Neural cell (in vitro differentiated cells): Measurements from ENCODE around the gene MUC2.

Experiments
- EP300 ChIP-seq: fragments of 450-650 bp; conservative IDR thresholded peaks from 2 replicates; pipeline ENCODE4 v1.6.1; 2014; ENCODE audit warnings: antibody characterized with exemption, mild to moderate bottlenecking, moderate library complexity; ENCODE audit not compliant: poor library complexity, severe bottlenecking
- EZH2 ChIP-seq: fragments of 200-600, 300-800 bp; shearing (Covaris generic), sonication (generic); IDR thresholded peaks from 2 replicates; pipeline ENCODE4 v1.6.1; 2014; ENCODE audit warnings: antibody characterized with exemption, low read length, borderline replicate concordance, mild to moderate bottlenecking; ENCODE audit not compliant: insufficient read depth, poor library complexity, severe bottlenecking
- MXI1 ChIP-seq: fragments of 450-650 bp; conservative IDR thresholded peaks from 2 replicates; pipeline ENCODE4 v1.6.1; 2014; ENCODE audit warnings: antibody characterized with exemption, mild to moderate bottlenecking; ENCODE audit not compliant: poor library complexity, severe bottlenecking
- POLR2AphosphoS5 ChIP-seq: IDR thresholded peaks from 2 replicates; pipeline ENCODE4 v1.6.1; 2012
- RAD21 ChIP-seq: fragments of 450-650 bp; conservative IDR thresholded peaks from 2 replicates; pipeline ENCODE4 v1.6.1; 2014; ENCODE audit warnings: antibody characterized with exemption, mild to moderate bottlenecking, moderate library complexity
- SMC3 ChIP-seq: fragments of 450-650 bp; conservative IDR thresholded peaks from 2 replicates; pipeline ENCODE4 v1.6.1; 2014; ENCODE audit warnings: antibody characterized with exemption, mild to moderate bottlenecking, moderate library complexity; ENCODE audit not compliant: poor library complexity
- TAF1 ChIP-seq: IDR thresholded peaks from 2 replicates; pipeline ENCODE4 v1.6.1; 2012; ENCODE audit warnings: low read depth
- TF ChIP-seq, protein P1 (sequence below): fragments of 450-650 bp; IDR thresholded peaks from 2 replicates; pipeline ENCODE4 v1.5.1; 2014; ENCODE audit warnings: antibody characterized with exemption, mild to moderate bottlenecking, moderate library complexity; ENCODE audit not compliant: poor library complexity, severe bottlenecking

DNA sequence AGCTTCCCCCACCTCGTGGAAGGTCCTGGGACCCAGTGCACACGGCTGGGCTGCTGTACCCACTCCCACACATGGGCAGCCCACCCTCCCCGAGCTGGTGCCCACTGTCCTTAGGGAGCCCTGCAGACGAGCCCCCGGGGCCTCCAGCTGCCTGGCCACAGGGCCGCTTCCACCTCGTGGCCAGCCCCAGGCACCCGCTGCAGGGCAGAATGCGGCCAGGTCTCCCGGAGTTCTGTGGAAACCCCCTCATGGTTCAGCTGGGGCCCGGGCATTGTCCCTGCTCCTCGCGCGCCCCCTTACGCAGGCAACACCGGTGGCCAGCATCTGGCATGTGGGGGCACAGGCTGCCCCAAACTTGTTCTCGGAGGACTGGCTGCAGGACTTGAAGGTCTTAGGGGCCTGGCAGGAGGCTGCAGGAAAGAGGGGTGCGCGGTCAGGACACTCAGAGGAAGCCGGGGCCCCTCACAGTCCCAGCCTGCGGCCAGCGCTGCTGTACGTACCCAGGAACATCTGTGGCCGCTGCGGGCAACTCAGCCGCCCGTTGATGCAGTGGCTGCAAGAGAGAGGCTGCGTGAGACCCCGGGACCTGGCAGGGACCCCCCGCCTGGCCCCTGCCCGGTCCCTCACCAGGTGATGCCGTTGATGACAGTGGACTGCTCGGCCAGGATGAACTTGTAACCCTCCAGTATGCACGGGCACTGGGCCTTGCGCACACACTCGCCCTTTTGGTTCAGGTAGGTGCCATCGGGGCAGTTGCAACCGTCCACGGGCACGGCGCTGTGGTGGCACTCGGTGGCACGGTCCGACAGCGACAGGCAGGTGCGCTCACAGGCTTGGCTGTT lies 47.8 kb upstream of the MUC2 start:
- TF ChIP-seq SMC3, result no peak
- no peak for TF ChIP-seq TAF1
- TF ChIP-seq, protein P1, sequence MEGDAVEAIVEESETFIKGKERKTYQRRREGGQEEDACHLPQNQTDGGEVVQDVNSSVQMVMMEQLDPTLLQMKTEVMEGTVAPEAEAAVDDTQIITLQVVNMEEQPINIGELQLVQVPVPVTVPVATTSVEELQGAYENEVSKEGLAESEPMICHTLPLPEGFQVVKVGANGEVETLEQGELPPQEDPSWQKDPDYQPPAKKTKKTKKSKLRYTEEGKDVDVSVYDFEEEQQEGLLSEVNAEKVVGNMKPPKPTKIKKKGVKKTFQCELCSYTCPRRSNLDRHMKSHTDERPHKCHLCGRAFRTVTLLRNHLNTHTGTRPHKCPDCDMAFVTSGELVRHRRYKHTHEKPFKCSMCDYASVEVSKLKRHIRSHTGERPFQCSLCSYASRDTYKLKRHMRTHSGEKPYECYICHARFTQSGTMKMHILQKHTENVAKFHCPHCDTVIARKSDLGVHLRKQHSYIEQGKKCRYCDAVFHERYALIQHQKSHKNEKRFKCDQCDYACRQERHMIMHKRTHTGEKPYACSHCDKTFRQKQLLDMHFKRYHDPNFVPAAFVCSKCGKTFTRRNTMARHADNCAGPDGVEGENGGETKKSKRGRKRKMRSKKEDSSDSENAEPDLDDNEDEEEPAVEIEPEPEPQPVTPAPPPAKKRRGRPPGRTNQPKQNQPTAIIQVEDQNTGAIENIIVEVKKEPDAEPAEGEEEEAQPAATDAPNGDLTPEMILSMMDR, result no peak
- TF ChIP-seq EZH2, result no peak
- TF ChIP-seq POLR2AphosphoS5, result no peak
- TF ChIP-seq RAD21, result no peak
- no peak for TF ChIP-seq EP300
- no peak for TF ChIP-seq MXI1
